H1 (cell line): Measurements from ENCODE around the gene TMBIM6. TPM values are rescaled to one million over a fixed set of nuclear protein-coding genes. Genes with fewer than 3 reads are reported as not detected.

ENCODE experiments used
- CTCF ChIA-PET: fragments of 300-600 bp; sonication (Branson Sonifier 250); formaldehyde crosslinking; loops from one replicate; lab custom pipeline; 2021; ENCODE audit not compliant: partially characterized antibody; lab: Charles Lee
- POLR2A ChIA-PET: fragments of 300-600 bp; sonication (Branson Sonifier 250); formaldehyde crosslinking; loops from one replicate; lab custom pipeline; 2021; ENCODE audit warnings: inconsistent platforms; ENCODE audit not compliant: partially characterized antibody; lab: Charles Lee
- DNase-seq, 2 experiments: peaks; one replicate each; pipeline versions ENCODE4 v3.0.0 to v3.0.0-alpha.2; 2010 to 2022; ENCODE audit warnings: low spot score in 2 of 2, low read depth in 1 of 2, mixed read lengths in 1 of 2
- FAIRE-seq: peaks from 2 replicates; lab custom pipeline; 2011; peaks lifted over from hg19 to GRCh38; lab: Jason Lieb, UNC
- H2AFZ ChIP-seq: 2 replicates; pipeline ENCODE4 v1.8.1; 2012; ENCODE audit warnings: low read length, inconsistent platforms
- H2AK5ac ChIP-seq: 2 replicates; pipeline ENCODE4 v1.6.1; 2013; ENCODE audit warnings: low read depth, low read length
- H2BK120ac ChIP-seq: replicated peaks from 2 replicates; pipeline ENCODE3; 2013; ENCODE audit warnings: low read depth, low read length, inconsistent platforms
- H2BK12ac ChIP-seq: 2 replicates; pipeline ENCODE4 v1.6.1; 2013; ENCODE audit warnings: low read depth, low read length
- H2BK15ac ChIP-seq: 2 replicates; pipeline ENCODE4 v1.6.1; 2013; ENCODE audit warnings: low read length
- H2BK20ac ChIP-seq: 2 replicates; pipeline ENCODE4 v1.6.1; 2013; ENCODE audit warnings: low read length
- H2BK5ac ChIP-seq: 2 replicates; pipeline ENCODE4 v1.6.1; 2013; ENCODE audit warnings: low read depth, low read length
- H3K14ac ChIP-seq: 2 replicates; pipeline ENCODE4 v1.6.1; 2013; ENCODE audit warnings: inconsistent platforms; ENCODE audit not compliant: insufficient read length
- H3K18ac ChIP-seq: 2 replicates; pipeline ENCODE4 v1.6.1; 2013; ENCODE audit warnings: low read length; ENCODE audit errors: extremely low read depth
- H3K23ac ChIP-seq: 2 replicates; pipeline ENCODE4 v1.6.1; 2013; ENCODE audit warnings: inconsistent platforms; ENCODE audit not compliant: insufficient read length
- H3K23me2 ChIP-seq: 2 replicates; pipeline ENCODE4 v1.6.1; 2013; ENCODE audit warnings: low read depth, low read length
- H3K27ac ChIP-seq: 2 replicates; pipeline ENCODE4 v1.6.1; 2011; ENCODE audit warnings: low read depth, low read length, inconsistent platforms
- H3K27me3 ChIP-seq, 4 experiments: replicated peaks in 1 of 4; 1 replicate in 1 of 4; 2 replicates in 3 of 4; pipeline versions ENCODE4 v1.6.1 to v1.8.1; 2011 to 2013; ENCODE audit warnings: low read length in 3 of 4, mild to moderate bottlenecking in 3 of 4, inconsistent platforms in 2 of 4, mixed read lengths in 2 of 4, moderate library complexity in 1 of 4; ENCODE audit not compliant: control insufficient read depth in 3 of 4, insufficient read depth in 3 of 4; ENCODE audit errors: extremely low read depth in 1 of 4
- H3K36me3 ChIP-seq, 4 experiments: 2 replicates each; pipeline versions ENCODE4 v1.6.1 to v1.8.1; 2011 to 2013; ENCODE audit warnings: mild to moderate bottlenecking in 4 of 4, low read length in 3 of 4, moderate library complexity in 2 of 4, control low read depth in 1 of 4, inconsistent platforms in 1 of 4; ENCODE audit not compliant: insufficient read depth in 4 of 4, control insufficient read depth in 2 of 4
- H3K4ac ChIP-seq: replicated peaks from 2 replicates; pipeline ENCODE3; 2013; ENCODE audit warnings: low read length, low read depth, mixed read lengths, inconsistent platforms; ENCODE audit not compliant: insufficient read length
- H3K4me1 ChIP-seq, 4 experiments: replicated peaks in 1 of 4; 1 replicate in 1 of 4; 2 replicates in 3 of 4; pipeline versions ENCODE4 v1.6.1 to v1.8.1; 2011 to 2013; ENCODE audit warnings: low read length in 3 of 4, inconsistent platforms in 2 of 4, mixed read lengths in 1 of 4; ENCODE audit not compliant: insufficient read depth in 4 of 4, control insufficient read depth in 3 of 4
- H3K4me2 ChIP-seq, 2 experiments: 2 replicates each; pipeline versions ENCODE4 v1.6.1 to v1.8.1; 2011 to 2013; ENCODE audit warnings: low read depth in 2 of 2, low read length in 2 of 2, control low read depth in 1 of 2, inconsistent platforms in 1 of 2, mild to moderate bottlenecking in 1 of 2; ENCODE audit not compliant: insufficient read depth in 1 of 2
- H3K4me3 ChIP-seq, 4 experiments: fragments of 200-600, 300-600 bp in 1 of 4; sonication (generic), shearing (Covaris generic), sonication (Bioruptor Twin) in 1 of 4; 2 replicates each; pipeline versions ENCODE4 v1.5.1 to v1.8.1; 2011 to 2016; ENCODE audit warnings: low read length in 4 of 4, low read depth in 3 of 4, control low read depth in 2 of 4, inconsistent platforms in 2 of 4, mild to moderate bottlenecking in 2 of 4, mixed read lengths in 1 of 4, moderate library complexity in 1 of 4; ENCODE audit not compliant: insufficient read depth in 2 of 4; ENCODE audit errors: extremely low read depth in 1 of 4
- H3K56ac ChIP-seq: replicated peaks from 2 replicates; pipeline ENCODE3; 2013; ENCODE audit warnings: low read depth, mild to moderate bottlenecking, mixed read lengths, low read length, inconsistent platforms; ENCODE audit not compliant: insufficient read length
- H3K79me1 ChIP-seq: 2 replicates; pipeline ENCODE4 v1.6.1; 2013; ENCODE audit warnings: low read depth, low read length, control low read depth
- H3K79me2 ChIP-seq, 2 experiments: 2 replicates each; pipeline versions ENCODE4 v1.6.1 to v1.8.1; 2012 to 2013; ENCODE audit warnings: low read length in 2 of 2, mild to moderate bottlenecking in 2 of 2, inconsistent platforms in 1 of 2; ENCODE audit not compliant: insufficient read depth in 2 of 2, control insufficient read depth in 1 of 2
- H3K9ac ChIP-seq, 4 experiments: replicated peaks in 1 of 4; 1 replicate in 1 of 4; 2 replicates in 3 of 4; pipeline versions ENCODE4 v1.6.1 to v1.8.1; 2011 to 2013; ENCODE audit warnings: low read depth in 3 of 4, low read length in 3 of 4, control low read depth in 2 of 4, mild to moderate bottlenecking in 2 of 4, moderate library complexity in 2 of 4, inconsistent platforms in 1 of 4; ENCODE audit errors: extremely low read depth in 1 of 4
- H3K9me3 ChIP-seq, 2 experiments: 2 replicates each; pipeline versions ENCODE4 v1.6.1 to v1.8.1; 2012 to 2013; ENCODE audit warnings: mild to moderate bottlenecking in 2 of 2, moderate library complexity in 2 of 2, control low read depth in 1 of 2, inconsistent platforms in 1 of 2, low read depth in 1 of 2, low read length in 1 of 2, mixed read lengths in 1 of 2; ENCODE audit not compliant: insufficient read depth in 2 of 2
- H4K20me1 ChIP-seq, 2 experiments: replicated peaks in 1 of 2; 2 replicates each; pipeline versions ENCODE3 to v1.8.1; 2011 to 2013; ENCODE audit warnings: inconsistent platforms in 2 of 2, low read length in 2 of 2, mild to moderate bottlenecking in 1 of 2; ENCODE audit not compliant: insufficient read depth in 2 of 2, control insufficient read depth in 1 of 2
- H4K5ac ChIP-seq: 2 replicates; pipeline ENCODE4 v1.6.1; 2013; ENCODE audit warnings: low read length, low read depth, mixed read lengths, inconsistent platforms; ENCODE audit not compliant: insufficient read length
- H4K8ac ChIP-seq: 2 replicates; pipeline ENCODE4 v1.8.0; 2013; ENCODE audit warnings: mild to moderate bottlenecking, moderate library complexity, low read length, inconsistent platforms; ENCODE audit not compliant: insufficient read depth; ENCODE audit errors: extremely low read depth
- H4K91ac ChIP-seq: replicated peaks from 2 replicates; pipeline ENCODE3; 2013; ENCODE audit warnings: low read length, mixed read lengths, inconsistent platforms; ENCODE audit not compliant: insufficient read length
- CEBPB ChIP-seq: IDR thresholded peaks from 2 replicates; pipeline ENCODE4 v1.6.1; 2012; ENCODE audit warnings: low read depth, low read length
- HDAC6 ChIP-seq: IDR thresholded peaks from one replicate; pipeline ENCODE4 v1.7.1; 2012; ENCODE audit warnings: low read depth, mild to moderate bottlenecking, inconsistent platforms, low read length, moderate library complexity
- RAD21 ChIP-seq, 2 experiments: IDR thresholded peaks in 1 of 2; conservative IDR thresholded peaks in 1 of 2; 2 replicates each; pipeline ENCODE4 v1.6.1; 2011; ENCODE audit warnings: low read depth in 2 of 2, low read length in 2 of 2, improper control_type of control experiment in 1 of 2, inconsistent platforms in 1 of 2, mild to moderate bottlenecking in 1 of 2, moderate library complexity in 1 of 2
- RFX5 ChIP-seq: IDR thresholded peaks from 2 replicates; pipeline ENCODE4 v1.6.1; 2011; ENCODE audit warnings: low read depth, low read length, improper control_type of control experiment, borderline replicate concordance
- RXRA ChIP-seq: IDR thresholded peaks from 2 replicates; pipeline ENCODE4 v1.6.1; 2011; ENCODE audit warnings: low read depth, mild to moderate bottlenecking, low read length, moderate library complexity; ENCODE audit not compliant: insufficient read depth
- WGBS, 2 experiments: shearing (Covaris generic) in 1 of 2; methylation state at CpG; one replicate each; pipeline versions ENCODE4 v1.1.6 to v1.1.7; 2013 to 2015; ENCODE audit warnings: low lambda C conversion rate in 2 of 2, mixed read lengths in 2 of 2, inconsistent platforms in 1 of 2, low coverage in 1 of 2, missing lambda C conversion rate in 1 of 2; ENCODE audit not compliant: insufficient replicate concordance in 2 of 2, insufficient coverage in 1 of 2, insufficient read length in 1 of 2; ENCODE audit errors: extremely low coverage in 1 of 2, missing lambda C conversion rate in 1 of 2; 5-methylcytosine and 5-hydroxymethylcytosine counted together
- polyA plus RNA-seq, 7 experiments: library from polyadenylated mRNA; depleted of rRNA in 3 of 7; stranded (reverse) in 5 of 7; unstranded in 2 of 7; fragments of >200 nt in 5 of 7; fragments of 200-250 nt in 2 of 7; gene quantifications; 1 replicate in 5 of 7; 2 replicates in 1 of 7; 4 replicates in 1 of 7; pipeline versions ENCODE4 v1.2.1 to v1.2.3, GENCODE V29; 2011 to 2013; ENCODE audit warnings: missing spikeins in 2 of 7, mixed read lengths in 2 of 7
- total RNA-seq: library from RNA; stranded (reverse); fragmentation: NEBNext Ultra II Directional; extraction: Animal tissue kit (Norgen Biotek cat#: 25700); gene quantifications from 2 replicates; pipeline ENCODE4 v1.2.1, GENCODE V29; 2021

Gene TMBIM6
- total and polyA plus RNA-seq, 2 of the 8 experiments (the other 6 are each of a cell fraction or from before 2014, with no cell fraction given): 423 to 556 TPM

GRCh38 chr12:49808686-49809380, 67.5 kb downstream of the TMBIM6 start:
- ChIA-PET POLR2A (interaction anchor here (0.6 to 4.7 kb wide), 12 partner anchors 8 to 241 kb away, joined by 3 to 59 read pairs (median 4); partner anchors contain the start of genes NCKAP5L and TMBIM6), CTCF (interaction anchor here (1.0 to 6.4 kb wide), 13 partner anchors 11 to 84 kb away, joined by 3 to 44 read pairs (median 5); no protein-coding TSS in a partner anchor)
- H3K79me1 ChIP-seq: peaks cover 7% of the 10 kb centered on the region; the same call in 1 of the 2 replicates
- peaks cover 16 to 35% (median 22%) of the 10 kb centered on the region in 4 experiments for H3K4me1 ChIP-seq
- no peak overlapping the region for H3K23ac ChIP-seq
- peak overlapping the region; percentile 79 for H4K91ac ChIP-seq
- H3K27me3 ChIP-seq: no peaks in the 10 kb centered on the region
- H3K23me2 ChIP-seq: no peaks in the 10 kb centered on the region; the same call in 1 of the 2 replicates
- peak overlapping the region; percentile 60 for H3K18ac ChIP-seq
- H3K14ac ChIP-seq: no peak overlapping the region
- H4K5ac ChIP-seq: peak overlapping the region; percentile 46
- H2BK120ac ChIP-seq: no peak overlapping the region
- H2AFZ ChIP-seq: no peak overlapping the region
- 74% methylated on average over 10 of the region's 14 CpGs; no CpG with 5 or more reads in 1 of the 2 experiments for WGBS, 2 experiments
- peak overlapping the region; percentile 55 for H3K4ac ChIP-seq
- peaks cover 2 to 8% of the 10 kb centered on the region in 2 experiments for H4K20me1 ChIP-seq
- no peak for TF ChIP-seq HDAC6
- TF ChIP-seq RFX5: no peak
- TF ChIP-seq CEBPB: no peak
- no peak for TF ChIP-seq RXRA
- no peak for TF ChIP-seq RAD21 (IDR thresholded peaks at IDR 0.05 in 1 of 2, conservative IDR thresholded peaks at IDR 0.05 in 1 of 2; ENCODE audit: low read depth in 2 of 2, low read length in 2 of 2)
- H3K36me3 ChIP-seq: peaks cover 0 to 15% (median 1%) of the 10 kb centered on the region in 4 experiments; a peak in 4 of 8 replicates
- no peak overlapping the region for H3K56ac ChIP-seq
- H2BK15ac ChIP-seq: 0 out of 2 replicates have a peak overlapping the region, but pooled peaks have one; percentile 81
- peak overlapping the region; percentile 49; the same call in 1 of the 2 replicates for H2AK5ac ChIP-seq
- H3K27ac ChIP-seq: peak overlapping the region; percentile 62
- DNase-seq: no peak
- peaks cover 0 to 15% of the 10 kb centered on the region in 2 experiments; a peak in 1 of 4 replicates for H3K79me2 ChIP-seq
- peak overlapping the region; percentile 88 for H2BK12ac ChIP-seq
- H3K9ac ChIP-seq: peak overlapping the region in 3 of 4 experiments; percentile 20 to 36 (median 26); a peak in 4 of 7 replicates
- no peaks in the 10 kb centered on the region for H3K9me3 ChIP-seq
- H2BK20ac ChIP-seq: peak overlapping the region; percentile 87; the same call in 1 of the 2 replicates
- peak overlapping the region; percentile 45 to 55; a peak in 3 of 4 replicates for H3K4me2 ChIP-seq
- H2BK5ac ChIP-seq: peak overlapping the region; percentile 86
- H3K4me3 ChIP-seq: no peak overlapping the region; a peak in 1 of 8 replicates
- H4K8ac ChIP-seq: no peak overlapping the region
- no peak for FAIRE-seq
